ENCODE results near the gene TLCD1. TPM values are rescaled to one million over a fixed set of nuclear protein-coding genes. Genes with fewer than 3 reads are reported as not detected.

Gene TLCD1
- total RNA-seq, 4 donors from 2014 or later = 0.44 to 1.2 TPM; not detected in 2

DNA sequence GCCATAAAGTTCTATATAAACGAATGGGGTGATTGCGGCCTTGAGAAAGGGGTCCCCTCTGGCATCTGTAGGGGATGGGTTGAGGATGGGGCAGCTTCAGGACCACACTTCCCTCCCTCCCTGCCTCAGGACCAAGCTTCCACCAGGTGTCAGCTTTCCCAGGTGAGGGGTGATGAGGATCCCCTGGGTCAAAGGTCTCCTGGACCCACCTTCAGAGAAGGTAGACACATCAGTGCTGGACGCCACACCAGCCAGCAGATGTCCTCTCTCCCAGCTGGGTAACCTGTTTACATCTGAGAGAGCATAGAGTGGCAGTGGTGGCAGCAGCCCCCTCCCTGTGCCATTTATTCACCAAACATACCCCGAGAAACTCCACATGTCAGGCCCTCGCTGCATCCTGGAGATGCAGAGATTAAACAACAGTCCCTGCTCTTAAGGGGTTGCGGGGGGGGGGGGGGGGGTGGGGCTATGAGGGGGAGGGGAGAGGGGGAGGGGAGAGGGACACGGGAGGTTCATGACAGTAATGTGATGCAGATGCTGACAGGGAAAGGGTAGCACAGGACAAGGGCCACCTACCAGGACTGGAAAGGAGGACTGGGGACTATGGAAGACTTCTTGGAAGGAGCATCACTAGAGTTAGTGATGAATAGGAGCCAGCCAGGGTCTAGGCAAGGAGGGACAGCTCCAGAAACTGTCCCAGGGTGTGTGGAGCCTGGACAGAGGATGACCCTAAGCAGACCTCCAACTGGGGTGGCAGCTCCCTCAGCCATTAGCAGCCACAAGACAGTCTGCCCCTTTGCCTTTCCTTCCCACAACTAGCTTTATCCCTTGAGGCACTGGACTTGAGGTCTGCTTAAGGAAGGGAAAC lies 19.3 kb downstream of the TLCD1 start:
- WGBS, 2 donors = 59 to 75% methylated on average over 5 to 7 of the region's 7 CpGs
- H3K9me3 ChIP-seq = no peaks in the 10 kb centered on the region
- no peaks in the 10 kb centered on the region for H3K27me3 ChIP-seq
- H3K4me3 ChIP-seq = no peak overlapping the region
- peaks cover 0 to 34% (median 4%) of the 10 kb centered on the region in 4 donors for H3K4me1 ChIP-seq
- DNase-seq (ENCODE audit: low spot score in 2 of 2) = no peak
- TF ChIP-seq, protein P1, sequence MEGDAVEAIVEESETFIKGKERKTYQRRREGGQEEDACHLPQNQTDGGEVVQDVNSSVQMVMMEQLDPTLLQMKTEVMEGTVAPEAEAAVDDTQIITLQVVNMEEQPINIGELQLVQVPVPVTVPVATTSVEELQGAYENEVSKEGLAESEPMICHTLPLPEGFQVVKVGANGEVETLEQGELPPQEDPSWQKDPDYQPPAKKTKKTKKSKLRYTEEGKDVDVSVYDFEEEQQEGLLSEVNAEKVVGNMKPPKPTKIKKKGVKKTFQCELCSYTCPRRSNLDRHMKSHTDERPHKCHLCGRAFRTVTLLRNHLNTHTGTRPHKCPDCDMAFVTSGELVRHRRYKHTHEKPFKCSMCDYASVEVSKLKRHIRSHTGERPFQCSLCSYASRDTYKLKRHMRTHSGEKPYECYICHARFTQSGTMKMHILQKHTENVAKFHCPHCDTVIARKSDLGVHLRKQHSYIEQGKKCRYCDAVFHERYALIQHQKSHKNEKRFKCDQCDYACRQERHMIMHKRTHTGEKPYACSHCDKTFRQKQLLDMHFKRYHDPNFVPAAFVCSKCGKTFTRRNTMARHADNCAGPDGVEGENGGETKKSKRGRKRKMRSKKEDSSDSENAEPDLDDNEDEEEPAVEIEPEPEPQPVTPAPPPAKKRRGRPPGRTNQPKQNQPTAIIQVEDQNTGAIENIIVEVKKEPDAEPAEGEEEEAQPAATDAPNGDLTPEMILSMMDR (IDR thresholded peaks at IDR 0.05) = no peak
- TF ChIP-seq POLR2A (IDR thresholded peaks at IDR 0.05) (no peak), EP300 (IDR thresholded peaks at IDR 0.05) (no peak)
- H3K27ac ChIP-seq = no peak overlapping the region
- H3K36me3 ChIP-seq = peaks cover 0 to 34% (median 0%) of the 10 kb centered on the region in 3 donors

DNA sequence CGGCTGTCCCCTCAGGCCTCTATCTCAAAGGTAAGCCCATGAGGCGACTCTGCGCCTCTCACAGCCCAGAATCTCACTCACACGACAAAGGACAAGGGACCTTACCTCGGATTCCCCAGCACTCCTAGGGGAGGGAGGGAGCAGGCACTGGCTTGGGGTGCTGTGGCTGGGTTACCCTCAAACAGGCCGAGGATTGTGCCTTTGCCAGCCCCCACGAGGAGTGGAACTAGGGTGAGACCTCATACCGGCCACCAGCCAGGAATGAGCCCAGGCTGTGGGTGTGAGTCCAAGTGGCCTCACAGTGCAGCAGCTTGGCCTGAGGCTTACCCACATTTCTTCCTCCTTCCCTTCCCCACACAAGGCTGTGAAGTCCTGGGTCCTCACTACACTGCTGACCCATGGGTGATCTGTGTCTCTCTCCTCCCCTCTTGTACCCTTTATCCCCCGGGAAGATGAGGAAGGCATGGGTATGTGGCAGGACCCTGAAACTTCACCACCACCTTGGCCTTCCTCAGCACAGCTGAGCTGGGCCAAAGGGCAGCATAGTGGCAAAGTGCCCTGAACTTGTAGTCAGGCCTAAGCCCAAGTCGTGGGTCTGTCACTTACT lies 20.2 kb downstream of the TLCD1 start:
- DNase-seq (ENCODE audit: low spot score in 2 of 2) = no peak
- TF ChIP-seq, protein P1 (IDR thresholded peaks at IDR 0.05) = no peak
- TF ChIP-seq POLR2A (IDR thresholded peaks at IDR 0.05) = no peak
- no peak for TF ChIP-seq EP300 (IDR thresholded peaks at IDR 0.05)
- H3K4me1 ChIP-seq = peaks cover 0 to 37% (median 5%) of the 10 kb centered on the region in 4 donors
- no peaks in the 10 kb centered on the region for H3K9me3 ChIP-seq
- peak overlapping the region in 2 of 4 donors; percentile 19 for H3K27ac ChIP-seq
- H3K4me3 ChIP-seq = no peak overlapping the region
- no peaks in the 10 kb centered on the region for H3K27me3 ChIP-seq
- WGBS, 2 donors = 61 to 65% methylated on average over 5 to 10 of the region's 10 CpGs
- peaks cover 0 to 43% (median 3%) of the 10 kb centered on the region in 3 donors for H3K36me3 ChIP-seq

DNA sequence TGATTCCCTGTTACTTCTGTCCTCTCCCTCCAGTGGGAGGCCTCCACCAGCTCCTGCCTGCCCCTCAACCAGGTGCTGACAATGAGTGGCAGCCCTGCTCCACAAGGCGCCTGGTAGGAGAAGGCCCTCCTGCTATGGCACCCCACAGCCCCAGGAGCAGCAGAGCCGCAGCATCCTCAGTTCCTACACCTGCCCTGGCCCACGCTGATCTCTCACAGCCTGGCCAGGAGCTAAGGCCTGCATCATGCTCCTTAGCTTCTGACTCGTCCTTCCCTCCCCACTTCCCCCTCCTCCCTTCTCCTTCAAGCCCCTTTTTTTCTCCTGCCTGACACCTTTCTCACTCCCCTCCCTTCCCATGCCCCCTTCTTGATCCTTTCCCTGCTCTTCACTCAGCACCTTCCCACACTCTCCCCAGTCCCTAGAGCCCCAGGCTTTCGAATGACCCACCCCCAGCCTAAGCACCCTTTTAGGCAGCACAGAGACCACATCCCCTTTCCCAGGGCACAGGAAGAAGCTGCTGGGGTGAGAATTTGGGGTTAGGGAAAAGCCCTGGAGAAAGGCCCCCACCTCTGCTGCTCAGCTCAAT lies 20.9 kb downstream of the TLCD1 start:
- no peaks in the 10 kb centered on the region for H3K9me3 ChIP-seq
- TF ChIP-seq POLR2A (IDR thresholded peaks at IDR 0.05) (no peak), EP300 (IDR thresholded peaks at IDR 0.05) (no peak)
- TF ChIP-seq, protein P1 (IDR thresholded peaks at IDR 0.05) = no peak
- H3K4me3 ChIP-seq = no peak overlapping the region
- peaks cover 0 to 31% (median 5%) of the 10 kb centered on the region in 4 donors for H3K4me1 ChIP-seq
- H3K27me3 ChIP-seq = no peaks in the 10 kb centered on the region
- 74 to 76% methylated on average over 5 of the region's 5 CpGs for WGBS, 2 donors
- H3K36me3 ChIP-seq = peaks cover 3 to 49% (median 9%) of the 10 kb centered on the region in 3 donors
- H3K27ac ChIP-seq = peak overlapping the region in 2 of 4 donors; percentile 19
- no peak for DNase-seq (ENCODE audit: low spot score in 2 of 2)

DNA sequence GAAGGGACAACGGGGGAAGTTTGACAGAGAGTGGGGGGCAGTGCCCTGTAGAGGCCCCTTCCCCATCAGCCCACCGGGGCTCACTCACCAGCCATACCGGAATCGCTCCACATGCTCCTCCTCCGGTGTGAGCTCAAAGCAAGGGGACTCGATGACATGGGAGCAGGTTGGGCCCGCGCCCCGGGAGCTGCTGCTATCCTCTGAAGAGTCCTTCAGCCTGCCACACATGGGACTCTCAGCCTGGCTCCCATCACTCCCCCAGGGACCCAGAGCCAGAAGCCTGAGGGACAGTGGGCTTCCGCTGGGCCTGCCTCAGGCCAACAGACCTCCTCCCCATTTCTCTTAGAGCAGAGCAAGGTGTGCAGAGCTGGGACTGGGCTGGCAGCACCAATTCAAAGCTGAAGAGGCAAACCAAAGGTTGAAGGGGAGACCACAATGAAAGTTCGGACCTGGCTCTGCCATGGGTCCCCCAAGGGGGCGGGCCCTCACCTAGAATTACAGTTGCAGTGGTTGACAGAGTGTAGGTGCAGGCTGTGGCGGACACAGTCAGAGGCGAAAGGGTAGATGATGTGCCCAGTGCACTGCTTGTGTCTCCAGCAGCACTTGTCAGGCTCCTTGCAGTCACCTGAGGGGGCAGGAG lies 21.7 kb downstream of the TLCD1 start:
- Histone ChIP-seq H3K4me1 (peaks cover 0 to 25% (median 5%) of the 10 kb centered on the region in 4 donors), H3K4me3 (no peak overlapping the region), H3K27me3 (no peaks in the 10 kb centered on the region), H3K27ac (no peak overlapping the region), H3K36me3 (peaks cover 4 to 58% (median 13%) of the 10 kb centered on the region in 3 donors), H3K9me3 (no peaks in the 10 kb centered on the region)
- DNase-seq (ENCODE audit: low spot score in 2 of 2) = no peak
- no peak for TF ChIP-seq POLR2A (IDR thresholded peaks at IDR 0.05)
- no peak for TF ChIP-seq EP300 (IDR thresholded peaks at IDR 0.05)
- TF ChIP-seq, protein P1 (IDR thresholded peaks at IDR 0.05) = no peak
- WGBS, 2 donors = 81 to 89% methylated on average over 14 of the region's 14 CpGs
